ENCODE data around the gene KAZN.

GRCh38 chr1:15012822-15013221 lies 414.3 kb downstream of the KAZN start:
- no peak for TF ChIP-seq CTCF (conservative IDR thresholded peaks at IDR 0.05; ENCODE audit: low read length)
- TF ChIP-seq EZH2phosphoT487 (IDR thresholded peaks at IDR 0.05; ENCODE audit: borderline replicate concordance), result no peak
